IMR-90 (cell line): ENCODE measurements around the gene AIRE. TPM values are rescaled to one million over a fixed set of nuclear protein-coding genes. Genes with fewer than 3 reads are reported as not detected.

Experiments used
- ATAC-seq: fragments of 200-7000 bp; cut with Tn5 transposase; 2 replicates; pipeline ENCODE4 v1.9.1; 2020; ENCODE audit warnings: low read depth, mild to moderate bottlenecking, moderate library complexity
- BruUV-seq: library from RNA; stranded (reverse); fragments of 400-500 nt; replicated peaks from 2 replicates; lab custom pipeline; 2021; lab: Mats Ljungman, UMichigan
- CTCF ChIA-PET: fragments of 300-600 bp; formaldehyde crosslinking; extraction: SDS; loops from one replicate; lab custom pipeline; 2021; ENCODE audit warnings: antibody characterized with exemption; lab: Yijun Ruan, JAX
- POLR2A ChIA-PET: fragments of 300-600 bp; sonication (Branson Sonifier 250); formaldehyde crosslinking; loops from one replicate; lab custom pipeline; 2022; ENCODE audit warnings: antibody characterized with exemption; ENCODE audit not compliant: unreplicated experiment; lab: Charles Lee
- DNase-seq: peaks from one replicate; pipeline ENCODE4 v3.0.0; 2013
- H2AFZ ChIP-seq: replicated peaks from 2 replicates; pipeline ENCODE3; 2013; ENCODE audit warnings: low read length, mild to moderate bottlenecking; ENCODE audit not compliant: poor library complexity
- H2AK5ac ChIP-seq: 2 replicates; pipeline ENCODE4 v1.6.1; 2013; ENCODE audit warnings: low read depth, low read length, inconsistent platforms
- H2AK9ac ChIP-seq: replicated peaks from 2 replicates; pipeline ENCODE3; 2013; ENCODE audit warnings: mild to moderate bottlenecking, low read depth, low read length, moderate library complexity; ENCODE audit not compliant: poor library complexity
- H2BK120ac ChIP-seq: 2 replicates; pipeline ENCODE4 v1.6.1; 2013; ENCODE audit warnings: low read depth, low read length, inconsistent platforms
- H2BK15ac ChIP-seq: 3 replicates; pipeline ENCODE4 v1.6.1; 2013; ENCODE audit warnings: low read depth, low read length, inconsistent platforms
- H2BK20ac ChIP-seq: 2 replicates; pipeline ENCODE4 v1.6.1; 2013; ENCODE audit warnings: low read depth, mild to moderate bottlenecking, inconsistent platforms, low read length, moderate library complexity
- H2BK5ac ChIP-seq: 2 replicates; pipeline ENCODE4 v1.6.1; 2013; ENCODE audit warnings: mild to moderate bottlenecking, low read depth, low read length, inconsistent platforms; ENCODE audit not compliant: poor library complexity, severe bottlenecking
- H3K14ac ChIP-seq: replicated peaks from 2 replicates; pipeline ENCODE4 v1.6.1; 2013; ENCODE audit warnings: low read depth, low read length, inconsistent platforms
- H3K18ac ChIP-seq: 2 replicates; pipeline ENCODE4 v1.6.1; 2013; ENCODE audit warnings: low read depth, low read length, control low read depth
- H3K23ac ChIP-seq: 2 replicates; pipeline ENCODE4 v1.6.1; 2013; ENCODE audit warnings: low read depth, low read length, inconsistent platforms
- H3K27ac ChIP-seq: 2 replicates; pipeline ENCODE4 v1.5.1; 2013; ENCODE audit warnings: mild to moderate bottlenecking, control low read depth, low read length; ENCODE audit not compliant: insufficient read depth
- H3K27me3 ChIP-seq: 2 replicates; pipeline ENCODE4 v1.6.1; 2013; ENCODE audit warnings: low read length; ENCODE audit not compliant: control insufficient read depth, insufficient read depth
- H3K36me3 ChIP-seq: 2 replicates; pipeline ENCODE4 v1.6.1; 2013; ENCODE audit warnings: low read length, mixed read lengths; ENCODE audit not compliant: control insufficient read depth, insufficient read depth
- H3K4ac ChIP-seq: 2 replicates; pipeline ENCODE4 v1.6.1; 2013; ENCODE audit warnings: low read depth, low read length, inconsistent platforms
- H3K4me1 ChIP-seq: 2 replicates; pipeline ENCODE4 v1.6.1; 2013; ENCODE audit warnings: low read length, mixed read lengths; ENCODE audit not compliant: control insufficient read depth, insufficient read depth
- H3K4me2 ChIP-seq: 2 replicates; pipeline ENCODE4 v1.6.1; 2013; ENCODE audit warnings: low read depth, mild to moderate bottlenecking, control low read depth, low read length, moderate library complexity
- H3K4me3 ChIP-seq: 2 replicates; pipeline ENCODE4 v1.5.1; 2013; ENCODE audit warnings: low read depth, mild to moderate bottlenecking, control low read depth, low read length, moderate library complexity; ENCODE audit not compliant: insufficient read depth
- H3K56ac ChIP-seq: 2 replicates; pipeline ENCODE4 v1.6.1; 2013; ENCODE audit warnings: low read length, inconsistent platforms; ENCODE audit not compliant: insufficient read depth; ENCODE audit errors: extremely low read depth
- H3K79me1 ChIP-seq, 2 experiments: 2 replicates each; pipeline ENCODE4 v1.6.1; 2013; ENCODE audit warnings: low read length in 2 of 2, inconsistent platforms in 1 of 2, low read depth in 1 of 2
- H3K9ac ChIP-seq: 2 replicates; pipeline ENCODE4 v1.6.1; 2013; ENCODE audit warnings: low read depth, low read length, control low read depth
- H3K9me1 ChIP-seq: 2 replicates; pipeline ENCODE4 v1.6.1; 2013; ENCODE audit warnings: low read length, inconsistent platforms; ENCODE audit not compliant: insufficient read depth
- H3K9me3 ChIP-seq: 2 replicates; pipeline ENCODE4 v1.6.1; 2013; ENCODE audit warnings: low read length; ENCODE audit not compliant: control insufficient read depth, insufficient read depth
- H4K20me1 ChIP-seq: 2 replicates; pipeline ENCODE4 v1.6.1; 2013; ENCODE audit warnings: low read length, inconsistent platforms; ENCODE audit not compliant: insufficient read depth
- H4K5ac ChIP-seq: 2 replicates; pipeline ENCODE4 v1.6.1; 2013; ENCODE audit warnings: mild to moderate bottlenecking, low read depth, low read length, control low read depth
- H4K8ac ChIP-seq, 2 experiments: 2 replicates each; pipeline ENCODE4 v1.6.1; 2013; ENCODE audit warnings: low read depth in 2 of 2, low read length in 2 of 2, control low read depth in 1 of 2, inconsistent platforms in 1 of 2
- H4K91ac ChIP-seq: 2 replicates; pipeline ENCODE4 v1.6.1; 2013; ENCODE audit warnings: low read depth, low read length, inconsistent platforms; ENCODE audit not compliant: insufficient read depth
- CEBPB ChIP-seq: IDR thresholded peaks from 2 replicates; pipeline ENCODE4 v1.6.1; 2012; ENCODE audit warnings: low read depth, low read length, improper control_type of control experiment
- CHD1 ChIP-seq: IDR thresholded peaks from 2 replicates; pipeline ENCODE4 v1.6.1; 2012; ENCODE audit warnings: low read depth, low read length, improper control_type of control experiment
- FOS ChIP-seq: fragments of 150-350 bp; IDR thresholded peaks from 2 replicates; pipeline ENCODE4 v1.6.1; 2016; ENCODE audit warnings: low read depth, low read length
- MAFK ChIP-seq: IDR thresholded peaks from 2 replicates; pipeline ENCODE4 v1.6.1; 2012; ENCODE audit warnings: low read depth, low read length, improper control_type of control experiment
- MXI1 ChIP-seq: IDR thresholded peaks from 2 replicates; pipeline ENCODE4 v1.6.1; 2012; ENCODE audit warnings: low read depth, mild to moderate bottlenecking, low read length, moderate library complexity, borderline replicate concordance
- NFE2L2 ChIP-seq: fragments of 150-350 bp; IDR thresholded peaks from 2 replicates; pipeline ENCODE4 v1.6.1; 2016; ENCODE audit warnings: low read depth, mild to moderate bottlenecking, low read length
- POLR2A ChIP-seq: IDR thresholded peaks from 2 replicates; pipeline ENCODE4 v1.6.1; 2012; ENCODE audit warnings: mild to moderate bottlenecking, low read depth, low read length
- RAD21 ChIP-seq: IDR thresholded peaks from 2 replicates; pipeline ENCODE4 v1.6.1; 2012; ENCODE audit warnings: low read length, improper control_type of control experiment
- RCOR1 ChIP-seq: IDR thresholded peaks from 2 replicates; pipeline ENCODE4 v1.6.1; 2012; ENCODE audit warnings: mild to moderate bottlenecking, low read length, improper control_type of control experiment; ENCODE audit not compliant: insufficient replicate concordance
- SMC3 ChIP-seq: fragments of 150-350 bp; IDR thresholded peaks from 2 replicates; pipeline ENCODE4 v1.6.1; 2016; ENCODE audit warnings: low read depth, mild to moderate bottlenecking, antibody characterized with exemption, low read length, moderate library complexity
- WGBS, 2 experiments: methylation state at CpG; one replicate each; pipeline versions ENCODE4 v1.1.5 to v1.1.7; 2013; ENCODE audit warnings: missing lambda C conversion rate in 2 of 2; ENCODE audit not compliant: insufficient read length in 1 of 2; ENCODE audit errors: extremely low coverage in 2 of 2; 5-methylcytosine and 5-hydroxymethylcytosine counted together
- dilution Hi-C: fragments of 300-500 bp; cut with HindIII; formaldehyde crosslinking; loops from one replicate; pipeline ENCODE4 v1.14.3; 2018; ENCODE audit warnings: low sequenced_read_pairs; ENCODE audit not compliant: unreplicated experiment
- in situ Hi-C: fragments of 300-500 bp; cut with MboI; formaldehyde crosslinking; loops from 3 replicates; pipeline ENCODE4 v1.14.3; 2019; ENCODE audit warnings: low sequenced_read_pairs, inconsistent platforms, mixed read lengths
- intact Hi-C: fragments of 100-400 bp; cut with micrococcal nuclease; formaldehyde crosslinking; loops from 2 replicates; pipeline ENCODE4 v1.10.0; 2022
- polyA plus RNA-seq, 3 experiments: library from polyadenylated mRNA; depleted of rRNA; stranded (reverse); fragments of >200 nt; gene quantifications; 2 replicates each; pipeline ENCODE4 v1.2.3, GENCODE V29; 2012; ENCODE audit warnings: low replicate concordance in 1 of 3
- total RNA-seq: library from RNA; depleted of rRNA; stranded (reverse); fragments of >200 nt; gene quantifications from 2 replicates; pipeline ENCODE4 v1.2.3, GENCODE V29; 2012
- TF ChIP-seq, protein P1 (sequence below): fragments of 150-350 bp; IDR thresholded peaks from 2 replicates; pipeline ENCODE4 v1.6.1; 2017; ENCODE audit warnings: mild to moderate bottlenecking, antibody characterized with exemption, low read length, low read depth
- TF ChIP-seq, protein P2 (sequence below): fragments of 150-350 bp; IDR thresholded peaks from 2 replicates; pipeline ENCODE4 v1.6.1; 2016; ENCODE audit warnings: low read depth, mild to moderate bottlenecking, low read length, moderate library complexity, borderline replicate concordance

The AIRE gene
- total and polyA plus RNA-seq, 2 of the 4 experiments (the other 2 are of a cell fraction): 0.05 TPM; not detected in 1

DNA sequence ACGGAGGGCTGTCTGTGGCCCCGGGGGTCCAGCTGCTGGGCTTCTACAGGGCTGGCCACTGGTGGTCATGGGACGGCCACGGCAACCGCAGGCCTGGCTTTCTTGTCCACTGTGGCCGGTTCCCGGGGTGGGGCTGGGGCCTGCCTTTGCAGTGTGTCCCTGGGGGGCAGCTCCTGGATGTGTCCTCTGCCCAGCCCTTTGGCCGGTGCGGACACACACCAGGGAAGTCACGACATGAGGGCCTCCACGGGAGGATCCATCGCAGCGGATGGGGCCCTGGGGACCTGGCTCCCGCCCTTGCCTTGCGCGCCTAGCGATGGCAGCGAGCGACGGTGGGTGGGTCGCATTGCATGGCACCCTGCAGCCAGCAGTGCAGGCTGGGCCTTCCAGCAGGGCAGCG lies 32.2 kb downstream of the AIRE start:
- H2BK20ac ChIP-seq: no peak overlapping the region

More for the DNA sequence above, 32.2 kb downstream of the AIRE start:
- Histone ChIP-seq H3K9me1 (peaks cover 5% of the 10 kb centered on the region; the same call in 1 of the 2 replicates), H4K5ac (no peak overlapping the region), H2BK5ac (no peak overlapping the region), H2AK5ac (no peak overlapping the region), H3K18ac (no peak overlapping the region), H2BK15ac (no peak overlapping the region), H3K4me3 (no peak overlapping the region), H2AFZ (no peak overlapping the region), H3K4ac (no peak overlapping the region), H2BK120ac (no peak overlapping the region), H3K23ac (no peak overlapping the region), H3K56ac (no peak overlapping the region), H3K9me3 (no peaks in the 10 kb centered on the region), H3K27ac (no peak overlapping the region), H3K4me2 (no peak overlapping the region), H3K14ac (no peak overlapping the region), H4K8ac (no peak overlapping the region), H3K36me3 (peaks cover 72% of the 10 kb centered on the region), H4K20me1 (peaks cover 6% of the 10 kb centered on the region), H2AK9ac (no peak overlapping the region), H3K27me3 (no peaks in the 10 kb centered on the region), H3K4me1 (no peaks in the 10 kb centered on the region), H3K9ac (no peak overlapping the region), H3K79me1 (no peaks in the 10 kb centered on the region), H4K91ac (no peak overlapping the region)
- dilution Hi-C loops: no loop called here
- no peak for DNase-seq
- no peak for ATAC-seq
- intact Hi-C loops: no loop called here
- TF ChIP-seq SMC3 (no peak), CEBPB (no peak), NFE2L2 (no peak), POLR2A (no peak), CHD1 (no peak), RAD21 (no peak), MAFK (no peak), MXI1 (no peak), FOS (no peak), RCOR1 (no peak)
- TF ChIP-seq, protein P1, sequence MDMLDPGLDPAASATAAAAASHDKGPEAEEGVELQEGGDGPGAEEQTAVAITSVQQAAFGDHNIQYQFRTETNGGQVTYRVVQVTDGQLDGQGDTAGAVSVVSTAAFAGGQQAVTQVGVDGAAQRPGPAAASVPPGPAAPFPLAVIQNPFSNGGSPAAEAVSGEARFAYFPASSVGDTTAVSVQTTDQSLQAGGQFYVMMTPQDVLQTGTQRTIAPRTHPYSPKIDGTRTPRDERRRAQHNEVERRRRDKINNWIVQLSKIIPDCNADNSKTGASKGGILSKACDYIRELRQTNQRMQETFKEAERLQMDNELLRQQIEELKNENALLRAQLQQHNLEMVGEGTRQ: no peak
- TF ChIP-seq, protein P2, sequence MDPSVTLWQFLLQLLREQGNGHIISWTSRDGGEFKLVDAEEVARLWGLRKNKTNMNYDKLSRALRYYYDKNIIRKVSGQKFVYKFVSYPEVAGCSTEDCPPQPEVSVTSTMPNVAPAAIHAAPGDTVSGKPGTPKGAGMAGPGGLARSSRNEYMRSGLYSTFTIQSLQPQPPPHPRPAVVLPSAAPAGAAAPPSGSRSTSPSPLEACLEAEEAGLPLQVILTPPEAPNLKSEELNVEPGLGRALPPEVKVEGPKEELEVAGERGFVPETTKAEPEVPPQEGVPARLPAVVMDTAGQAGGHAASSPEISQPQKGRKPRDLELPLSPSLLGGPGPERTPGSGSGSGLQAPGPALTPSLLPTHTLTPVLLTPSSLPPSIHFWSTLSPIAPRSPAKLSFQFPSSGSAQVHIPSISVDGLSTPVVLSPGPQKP: no peak
- no TSS peak for BruUV-seq
- WGBS, 2 experiments: 99% methylated on average over 14 of the region's 22 CpGs; no CpG with 5 or more reads in 1 of the 2 experiments
- ChIA-PET POLR2A (no interaction called here), CTCF (no interaction called here)
- in situ Hi-C loops: no loop called here
